22Rv1 (cell line): Measurements from ENCODE around the gene NPM3.

ENCODE experiments used
- CTCF ChIP-seq: fragments of 450-650 bp; IDR thresholded peaks from 2 replicates; pipeline ENCODE4 v1.5.1; 2017; ENCODE audit warnings: mild to moderate bottlenecking
- ZFX ChIP-seq: fragments of 450-650 bp; IDR thresholded peaks from 2 replicates; pipeline ENCODE4 v1.6.1; 2017; ENCODE audit warnings: antibody characterized with exemption, borderline replicate concordance

GRCh38 chr10:101741938-101742337 lies 41.3 kb downstream of the NPM3 start:
- TF ChIP-seq CTCF (no peak), ZFX (no peak)
